Progenitor cell of endocrine pancreas (in vitro differentiated cells): ENCODE measurements around the gene TTC33. TPM values are rescaled to one million over a fixed set of nuclear protein-coding genes. Genes with fewer than 3 reads are reported as not detected.
"Not testable (repeated sequence)": the region's sequence is repeated elsewhere in the genome, so short reads cannot be mapped to it uniquely, and the experiment has no call there.

ENCODE experiments used
- DNase-seq: peaks from one replicate; pipeline ENCODE4 v3.0.0; 2021; ENCODE audit warnings: low spot score; ENCODE audit not compliant: unreplicated experiment
- H3K27ac Mint-ChIP-seq: 2 replicates; pipeline ENCODE4 v1.8.0; 2021; ENCODE audit warnings: mild to moderate bottlenecking, moderate library complexity, mixed read lengths
- H3K27me3 Mint-ChIP-seq: 2 replicates; pipeline ENCODE4 v1.8.0; 2021; ENCODE audit warnings: mixed read lengths
- H3K36me3 Mint-ChIP-seq: 2 replicates; pipeline ENCODE4 v1.8.0; 2022; ENCODE audit warnings: mixed read lengths; ENCODE audit not compliant: insufficient read depth
- H3K4me1 Mint-ChIP-seq: 2 replicates; pipeline ENCODE4 v1.8.0; 2021; ENCODE audit warnings: low read depth, mixed read lengths
- H3K4me3 Mint-ChIP-seq: 2 replicates; pipeline ENCODE4 v1.8.0; 2021; ENCODE audit warnings: low read depth, mild to moderate bottlenecking, moderate library complexity, mixed read lengths
- H3K9me3 Mint-ChIP-seq: 2 replicates; pipeline ENCODE4 v1.8.0; 2021; ENCODE audit warnings: low read depth, mixed read lengths
- total RNA-seq: library from RNA; stranded (reverse); gene quantifications from 2 replicates; pipeline ENCODE4 v1.2.1, GENCODE V29; 2021
- TF ChIP-seq, protein P1 (sequence below): fragments of 200-600 bp; sonication (generic); IDR thresholded peaks from one replicate; pipeline ENCODE4 v1.5.0; 2021; ENCODE audit warnings: antibody characterized with exemption, mild to moderate bottlenecking; ENCODE audit not compliant: unreplicated experiment

Gene TTC33
- total RNA-seq, 1 donor from 2014 or later, result 25.4 TPM

DNA sequence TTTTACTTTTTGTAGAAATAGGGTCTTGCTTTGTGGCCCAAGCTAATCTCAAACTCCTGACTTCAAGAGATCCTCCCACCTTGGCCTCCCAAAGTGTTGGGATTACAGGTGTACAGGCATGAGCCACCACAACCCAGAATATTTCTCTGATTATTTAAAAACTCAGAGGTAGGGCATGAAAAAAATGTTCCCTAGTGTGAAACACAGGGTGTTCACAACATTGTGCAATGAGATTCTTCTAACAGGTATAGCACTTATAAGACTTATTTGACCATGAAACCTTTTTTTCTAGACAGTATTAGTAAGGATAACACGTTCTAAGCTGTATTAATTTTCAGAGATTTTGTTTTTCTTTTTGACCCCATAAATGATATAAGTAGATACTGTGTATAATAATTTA, 89.1 kb downstream of the TTC33 start:
- peaks cover 8% of the 10 kb centered on the region for H3K4me1 Mint-ChIP-seq
- H3K27me3 Mint-ChIP-seq, result no peaks in the 10 kb centered on the region
- H3K4me3 Mint-ChIP-seq, result no peak overlapping the region
- H3K36me3 Mint-ChIP-seq, result no peaks in the 10 kb centered on the region
- no peaks in the 10 kb centered on the region for H3K9me3 Mint-ChIP-seq
- DNase-seq, result no peak
- TF ChIP-seq, protein P1, sequence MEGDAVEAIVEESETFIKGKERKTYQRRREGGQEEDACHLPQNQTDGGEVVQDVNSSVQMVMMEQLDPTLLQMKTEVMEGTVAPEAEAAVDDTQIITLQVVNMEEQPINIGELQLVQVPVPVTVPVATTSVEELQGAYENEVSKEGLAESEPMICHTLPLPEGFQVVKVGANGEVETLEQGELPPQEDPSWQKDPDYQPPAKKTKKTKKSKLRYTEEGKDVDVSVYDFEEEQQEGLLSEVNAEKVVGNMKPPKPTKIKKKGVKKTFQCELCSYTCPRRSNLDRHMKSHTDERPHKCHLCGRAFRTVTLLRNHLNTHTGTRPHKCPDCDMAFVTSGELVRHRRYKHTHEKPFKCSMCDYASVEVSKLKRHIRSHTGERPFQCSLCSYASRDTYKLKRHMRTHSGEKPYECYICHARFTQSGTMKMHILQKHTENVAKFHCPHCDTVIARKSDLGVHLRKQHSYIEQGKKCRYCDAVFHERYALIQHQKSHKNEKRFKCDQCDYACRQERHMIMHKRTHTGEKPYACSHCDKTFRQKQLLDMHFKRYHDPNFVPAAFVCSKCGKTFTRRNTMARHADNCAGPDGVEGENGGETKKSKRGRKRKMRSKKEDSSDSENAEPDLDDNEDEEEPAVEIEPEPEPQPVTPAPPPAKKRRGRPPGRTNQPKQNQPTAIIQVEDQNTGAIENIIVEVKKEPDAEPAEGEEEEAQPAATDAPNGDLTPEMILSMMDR, result no peak
- H3K27ac Mint-ChIP-seq, result no peak overlapping the region

DNA sequence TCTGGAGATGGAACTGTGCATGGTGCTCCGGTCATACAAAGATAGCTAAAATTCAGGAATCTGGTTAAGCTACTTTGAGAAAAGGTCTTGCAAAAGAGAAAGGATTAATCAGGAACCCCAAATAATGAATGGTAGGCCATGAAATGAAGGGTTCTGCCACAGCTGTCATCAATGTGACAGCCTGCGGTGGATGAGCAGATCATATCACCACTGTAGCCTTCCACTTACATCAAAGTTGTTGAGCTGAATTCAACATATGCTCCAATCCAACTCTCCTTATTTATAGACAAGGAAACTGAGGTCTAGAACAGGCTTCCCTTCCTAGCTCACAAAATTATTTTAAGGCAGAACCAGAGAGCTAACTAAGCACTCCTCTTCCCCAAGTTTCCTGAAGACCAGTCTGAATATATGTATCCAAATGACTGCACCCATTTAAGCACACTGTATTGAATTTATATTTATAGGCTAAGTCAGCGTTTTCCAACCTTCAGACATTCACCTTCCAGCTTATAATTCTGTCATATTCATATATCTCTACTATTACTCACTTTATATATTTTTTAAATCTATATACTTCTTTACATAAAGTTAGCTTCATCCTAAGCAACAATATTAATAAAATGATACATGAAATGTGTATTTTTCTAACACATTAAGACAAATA, 90.0 kb downstream of the TTC33 start:
- Mint-ChIP-seq H3K4me3 (no peak overlapping the region), H3K27ac (no peak overlapping the region), H3K9me3 (no peaks in the 10 kb centered on the region), H3K27me3 (no peaks in the 10 kb centered on the region), H3K4me1 (peaks cover 6% of the 10 kb centered on the region), H3K36me3 (no peaks in the 10 kb centered on the region)
- TF ChIP-seq, protein P1, result no peak
- DNase-seq, result no peak

DNA sequence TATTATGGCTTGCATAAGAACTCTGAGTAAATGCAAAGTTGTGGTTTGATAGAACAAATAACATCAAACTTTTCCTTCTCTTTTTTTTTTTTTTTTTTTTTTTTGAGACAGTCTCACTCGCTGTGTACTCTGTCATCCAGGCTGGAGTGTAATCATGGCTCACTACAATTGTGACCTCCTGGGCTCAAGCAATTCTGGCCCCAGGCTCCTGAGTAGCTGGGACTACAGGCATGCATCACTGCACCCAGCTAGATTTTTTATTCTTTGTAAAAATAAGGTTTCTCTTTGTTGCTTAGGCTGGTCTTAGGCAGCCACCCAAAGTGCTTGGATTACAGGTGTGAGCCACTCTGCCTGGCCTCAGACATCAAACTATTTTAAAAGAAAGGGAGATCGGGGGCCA, 95.0 kb downstream of the TTC33 start:
- H3K9me3 Mint-ChIP-seq, result no peaks in the 10 kb centered on the region
- no peak overlapping the region for H3K4me3 Mint-ChIP-seq
- H3K36me3 Mint-ChIP-seq, result no peaks in the 10 kb centered on the region
- H3K4me1 Mint-ChIP-seq, result peaks cover 6% of the 10 kb centered on the region
- TF ChIP-seq, protein P1, result no peak
- DNase-seq, result no peak
- no peak overlapping the region for H3K27ac Mint-ChIP-seq
- H3K27me3 Mint-ChIP-seq, result no peaks in the 10 kb centered on the region

DNA sequence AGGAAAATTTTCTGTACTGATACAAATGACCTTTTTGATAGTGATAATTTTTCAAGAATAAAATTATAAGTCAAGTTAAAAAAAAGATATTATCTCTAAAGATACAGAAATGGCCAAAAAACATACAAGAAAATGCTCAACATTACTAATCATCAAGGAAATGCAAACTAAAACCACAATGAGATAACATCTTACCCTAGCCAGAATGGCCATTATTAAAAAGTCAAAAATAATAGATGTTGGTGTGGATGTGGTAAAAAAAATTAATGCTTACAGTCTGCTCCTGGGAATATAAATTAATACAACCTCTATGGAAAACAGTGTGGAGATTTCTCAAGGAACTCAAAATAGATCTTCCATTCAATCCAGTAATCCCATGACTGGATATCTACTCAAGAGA, 99.0 kb downstream of the TTC33 start:
- Mint-ChIP-seq H3K27me3 (no peaks in the 10 kb centered on the region), H3K9me3 (no peaks in the 10 kb centered on the region), H3K4me1 (peaks cover 13% of the 10 kb centered on the region), H3K27ac (no peak overlapping the region), H3K4me3 (no peak overlapping the region), H3K36me3 (no peaks in the 10 kb centered on the region)
- no peak for DNase-seq
- TF ChIP-seq, protein P1, result no peak

DNA sequence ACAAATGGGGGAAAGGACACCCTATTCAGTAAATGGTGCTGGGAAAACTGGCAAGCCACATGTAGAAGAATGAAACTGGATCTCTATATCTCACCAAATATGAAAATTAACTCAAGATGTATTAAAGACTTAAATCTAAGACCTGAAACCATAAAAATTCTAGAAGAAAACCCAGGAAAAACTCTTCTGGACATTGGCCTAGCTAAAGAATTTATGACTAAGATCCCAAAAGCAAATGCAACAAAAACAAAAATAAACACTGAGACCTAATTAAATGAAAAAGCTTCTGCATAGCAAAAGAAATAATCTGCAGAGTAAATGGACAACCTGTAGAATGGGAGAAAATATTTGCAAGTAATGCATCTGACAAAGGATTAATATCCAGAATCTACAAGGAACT, 99.7 kb downstream of the TTC33 start:
- H3K4me3 Mint-ChIP-seq, H3K9me3 Mint-ChIP-seq, H3K36me3 Mint-ChIP-seq, H3K27ac Mint-ChIP-seq, H3K27me3 Mint-ChIP-seq, DNase-seq: not testable (repeated sequence)
- H3K4me1 Mint-ChIP-seq, result peaks cover 13% of the 10 kb centered on the region

DNA sequence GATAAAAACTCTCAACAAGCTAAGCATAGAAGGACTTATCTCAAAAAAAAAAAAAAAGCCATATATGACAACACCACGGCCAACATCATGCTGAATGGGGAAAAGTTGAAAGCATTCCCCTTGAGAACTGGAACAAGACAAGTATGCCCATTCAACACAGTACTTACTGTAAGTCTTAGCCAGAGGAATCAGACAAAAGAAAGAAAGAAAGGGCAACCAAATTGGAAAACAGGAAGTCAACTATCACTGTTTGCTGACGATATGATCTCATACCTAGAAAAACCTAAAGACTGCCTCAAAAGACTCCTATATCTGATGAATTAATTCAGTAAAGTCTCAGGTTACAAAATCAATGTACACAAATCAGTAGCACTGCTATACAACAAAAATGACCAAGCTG, 100.6 kb downstream of the TTC33 start:
- H3K36me3 Mint-ChIP-seq, result no peaks in the 10 kb centered on the region
- no peak overlapping the region for H3K27ac Mint-ChIP-seq
- H3K27me3 Mint-ChIP-seq, result no peaks in the 10 kb centered on the region
- H3K9me3 Mint-ChIP-seq, result no peaks in the 10 kb centered on the region
- peaks cover 13% of the 10 kb centered on the region for H3K4me1 Mint-ChIP-seq
- DNase-seq, result no peak
- H3K4me3 Mint-ChIP-seq, result no peak overlapping the region
- TF ChIP-seq, protein P1, result no peak
